Right lobe of liver (tissue), 4 donors: ENCODE measurements around the gene PPP1R37.

Experiments used
- POLR2A ChIP-seq: fragments of 450-650 bp; IDR thresholded peaks from one replicate; pipeline ENCODE4 v1.6.1; 2017; ENCODE audit warnings: antibody characterized with exemption, mild to moderate bottlenecking
- TF ChIP-seq, protein P1 (sequence below), 4 donors: fragments of 200-600 bp in 3 of 4; fragments of 450-650 bp in 1 of 4; IDR thresholded peaks; one replicate each; pipeline versions ENCODE4 v1.5.1 to v1.8.0; 2016 to 2022; ENCODE audit warnings: antibody characterized with exemption in 4 of 4, mild to moderate bottlenecking in 2 of 4
- donor health status: DM: no; HTN: no; CAD: no.
- donor health status: DM: no; HTN: no; CAD: no.
- donor health status: DM: no; HTN: yes; CAD: no.

GRCh38 chr19:45051929-45052579 lies 40.9 kb upstream of the PPP1R37 start:
- TF ChIP-seq, protein P1, sequence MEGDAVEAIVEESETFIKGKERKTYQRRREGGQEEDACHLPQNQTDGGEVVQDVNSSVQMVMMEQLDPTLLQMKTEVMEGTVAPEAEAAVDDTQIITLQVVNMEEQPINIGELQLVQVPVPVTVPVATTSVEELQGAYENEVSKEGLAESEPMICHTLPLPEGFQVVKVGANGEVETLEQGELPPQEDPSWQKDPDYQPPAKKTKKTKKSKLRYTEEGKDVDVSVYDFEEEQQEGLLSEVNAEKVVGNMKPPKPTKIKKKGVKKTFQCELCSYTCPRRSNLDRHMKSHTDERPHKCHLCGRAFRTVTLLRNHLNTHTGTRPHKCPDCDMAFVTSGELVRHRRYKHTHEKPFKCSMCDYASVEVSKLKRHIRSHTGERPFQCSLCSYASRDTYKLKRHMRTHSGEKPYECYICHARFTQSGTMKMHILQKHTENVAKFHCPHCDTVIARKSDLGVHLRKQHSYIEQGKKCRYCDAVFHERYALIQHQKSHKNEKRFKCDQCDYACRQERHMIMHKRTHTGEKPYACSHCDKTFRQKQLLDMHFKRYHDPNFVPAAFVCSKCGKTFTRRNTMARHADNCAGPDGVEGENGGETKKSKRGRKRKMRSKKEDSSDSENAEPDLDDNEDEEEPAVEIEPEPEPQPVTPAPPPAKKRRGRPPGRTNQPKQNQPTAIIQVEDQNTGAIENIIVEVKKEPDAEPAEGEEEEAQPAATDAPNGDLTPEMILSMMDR (IDR thresholded peaks at IDR 0.05) = no peak
- TF ChIP-seq POLR2A = no peak
